Measurements from ENCODE around the gene BCKDHA.
"Not testable (repeated sequence)": the region's sequence is repeated elsewhere in the genome, so short reads cannot be mapped to it uniquely, and the experiment has no call there.

Gene BCKDHA

DNA sequence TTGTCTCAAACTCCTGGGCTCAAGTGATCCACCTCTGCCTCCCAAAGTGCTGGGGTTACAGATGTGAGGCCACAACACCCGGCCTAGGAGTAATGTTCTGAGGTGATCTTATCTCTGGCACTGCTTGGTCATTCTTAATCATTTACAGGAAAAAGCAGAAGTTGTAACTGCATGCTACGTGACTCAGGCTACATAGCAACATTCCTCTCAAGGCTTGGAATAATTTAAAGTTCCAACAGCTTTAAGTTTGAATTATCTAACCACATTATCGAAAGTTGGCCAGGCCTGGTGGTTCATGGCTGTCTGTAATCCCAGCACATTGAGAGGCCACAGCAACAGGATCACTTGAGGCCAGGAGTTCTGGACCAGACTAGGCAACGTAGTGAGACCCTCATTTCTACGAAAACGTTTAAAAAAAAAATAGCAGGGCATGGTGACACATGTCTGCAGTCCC is 29.7 kb upstream of the BCKDHA start:
- no peak for DNase-seq

DNA sequence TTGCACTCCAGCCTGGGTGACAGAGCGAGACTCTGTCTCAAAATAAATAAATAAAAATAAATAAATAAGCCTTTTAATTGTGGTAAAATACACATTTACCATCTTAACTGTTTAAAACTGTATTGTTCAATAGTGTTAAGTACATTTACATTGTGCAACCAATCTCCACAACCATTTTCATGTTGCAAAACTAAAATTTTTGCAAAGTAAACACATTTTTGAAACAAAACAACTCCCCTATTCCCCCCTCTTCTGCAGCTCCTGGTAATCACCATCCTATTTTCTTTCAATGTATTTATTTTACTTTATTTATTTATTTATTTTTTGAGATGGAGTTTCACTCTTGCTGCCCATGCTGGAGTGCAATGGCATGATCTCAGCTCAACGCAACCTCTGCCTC is 27.8 kb upstream of the BCKDHA start:
- DNase-seq, result no peak

DNA sequence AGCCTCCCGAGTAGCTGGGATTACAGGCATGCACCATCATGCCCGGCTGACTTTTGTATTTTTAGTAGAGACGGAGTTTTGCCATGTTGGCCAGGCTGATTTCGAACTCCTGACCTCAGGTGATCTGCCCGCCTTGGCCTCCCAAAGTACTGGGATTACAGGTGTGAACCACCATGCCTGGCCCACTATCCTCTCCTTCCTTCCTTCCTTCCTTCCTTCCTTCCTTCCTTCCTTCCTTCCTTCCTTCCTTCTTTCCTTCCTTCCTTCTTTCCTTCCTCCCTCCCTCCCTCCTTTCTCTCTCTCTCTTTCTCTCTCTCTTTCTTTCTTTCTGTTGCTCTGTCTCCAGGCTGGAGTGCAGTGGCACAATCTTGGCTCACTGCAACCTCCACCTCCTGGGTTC is 26.5 kb upstream of the BCKDHA start:
- not testable (repeated sequence) for DNase-seq

DNA sequence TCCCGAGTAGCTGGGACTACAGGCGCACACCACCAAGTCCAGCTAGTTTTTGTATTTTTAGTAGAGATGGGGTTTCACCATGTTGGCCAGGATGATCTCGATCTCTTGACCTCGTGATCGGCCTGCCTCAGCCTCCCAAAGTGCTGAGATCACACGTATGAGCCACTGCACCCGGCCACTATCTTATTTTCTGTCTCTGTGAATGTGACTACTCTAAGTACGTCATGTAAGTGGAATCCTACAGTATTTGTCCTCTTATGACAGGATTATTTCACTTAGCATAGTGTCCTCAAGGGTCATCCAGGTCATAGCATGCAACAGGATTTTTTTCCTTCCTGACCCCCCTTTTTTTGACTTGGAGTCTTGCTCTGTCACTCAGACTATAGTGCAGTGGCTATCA is 26.1 kb upstream of the BCKDHA start:
- no peak for DNase-seq

DNA sequence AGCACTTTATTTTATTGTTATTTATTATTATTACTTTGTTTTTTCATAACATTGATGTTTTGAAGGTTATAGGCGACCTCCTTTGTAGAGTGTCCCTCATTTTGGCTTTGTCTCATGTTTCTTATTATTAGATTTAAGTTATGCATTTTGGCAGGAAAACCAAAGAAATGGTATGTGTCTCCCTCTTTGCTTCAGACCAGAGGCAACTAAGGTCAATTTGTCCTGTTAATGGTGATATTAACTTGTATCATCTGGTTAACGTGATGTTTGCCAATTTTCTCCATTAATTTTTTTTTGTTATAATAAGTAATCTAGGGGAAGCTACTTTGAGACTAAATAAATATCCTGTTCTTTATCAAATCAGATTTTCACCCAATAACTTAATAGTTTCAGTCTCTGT is 25.1 kb upstream of the BCKDHA start:
- DNase-seq, result no peak

DNA sequence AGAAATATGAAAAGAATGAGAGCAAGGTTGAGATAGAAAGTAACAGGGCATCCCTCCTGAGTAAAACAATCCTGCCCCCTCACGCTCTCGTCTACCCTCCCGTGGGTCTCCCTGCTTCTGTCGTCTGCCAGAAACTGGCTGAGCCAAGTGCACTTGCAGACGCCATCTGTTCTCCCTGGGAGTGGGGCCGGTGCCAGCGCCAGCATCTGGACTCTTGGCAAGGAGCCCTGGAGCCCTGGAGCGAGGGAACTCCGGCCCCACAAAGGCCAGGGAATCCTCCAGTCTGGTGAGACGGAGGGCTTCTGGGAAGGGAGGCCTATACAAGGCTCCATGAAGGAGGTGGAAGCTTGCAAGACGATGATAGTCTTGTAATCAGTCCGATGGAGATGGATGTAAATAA is 23.6 kb upstream of the BCKDHA start:
- peak; percentile 93 for DNase-seq

DNA sequence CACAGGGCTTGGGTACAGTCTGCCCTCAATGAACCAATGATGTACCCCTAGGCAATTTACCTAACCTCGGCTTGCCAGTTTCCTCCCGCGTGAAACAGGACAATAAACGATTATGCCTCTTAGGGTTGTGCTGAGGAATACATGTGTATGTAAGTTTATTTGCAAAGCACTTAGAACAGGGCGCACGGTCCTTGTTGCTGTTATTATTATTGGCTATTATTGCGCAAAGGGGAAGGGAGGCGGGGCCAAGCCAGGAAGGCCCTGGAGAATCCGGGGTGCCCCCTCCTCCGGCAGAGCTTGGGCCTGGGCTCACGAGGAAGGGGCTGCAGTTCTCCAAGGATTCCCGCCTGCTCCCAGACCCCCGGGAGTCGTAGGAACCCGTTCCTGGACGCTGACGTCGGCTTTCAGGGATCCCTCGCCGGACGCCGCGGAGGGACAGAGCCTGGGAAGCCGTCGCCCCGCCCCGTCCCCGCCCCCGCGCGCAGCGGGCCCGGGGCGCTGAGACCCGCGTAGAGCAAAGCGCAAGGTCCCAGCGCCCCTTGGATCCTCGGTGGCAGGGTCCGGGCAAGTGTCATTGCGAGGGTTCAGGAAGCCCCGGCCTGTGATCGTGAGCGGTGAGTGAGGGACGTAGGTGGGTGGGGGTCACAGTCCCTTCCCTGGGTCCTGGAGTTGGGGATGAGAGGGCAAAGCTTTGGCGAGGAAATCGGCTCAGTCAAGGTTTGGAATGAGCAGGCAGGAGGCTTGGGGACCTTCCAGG is 21.2 kb upstream of the BCKDHA start, which contains the start of gene TMEM91:
Gene TMEM91 (plus strand): TSS at position 293 of the 757 bp plus-strand sequence. CDS start 1,777 bp downstream, outside the sequence.
- DNase-seq, result peak; percentile 80

DNA sequence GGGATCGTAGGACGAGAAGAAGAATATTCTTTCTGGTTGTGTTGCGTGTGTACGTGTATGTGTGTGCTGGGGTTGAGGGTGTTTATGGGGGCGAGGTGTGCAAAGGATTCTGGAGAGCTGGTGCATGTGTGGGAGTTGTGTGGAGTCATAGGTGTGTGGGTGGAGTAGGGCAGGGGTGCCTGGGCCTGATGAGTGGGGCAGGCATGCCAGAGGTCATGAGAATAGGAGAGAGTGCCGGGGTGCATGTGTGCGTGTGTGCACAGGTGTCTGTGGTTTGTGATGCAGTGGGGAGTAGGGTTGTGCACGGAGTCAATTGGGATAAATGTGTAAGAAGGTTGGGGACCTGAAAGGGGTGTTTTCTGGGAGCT is 20.6 kb upstream of the BCKDHA start:
- peak; percentile 43 for DNase-seq

DNA sequence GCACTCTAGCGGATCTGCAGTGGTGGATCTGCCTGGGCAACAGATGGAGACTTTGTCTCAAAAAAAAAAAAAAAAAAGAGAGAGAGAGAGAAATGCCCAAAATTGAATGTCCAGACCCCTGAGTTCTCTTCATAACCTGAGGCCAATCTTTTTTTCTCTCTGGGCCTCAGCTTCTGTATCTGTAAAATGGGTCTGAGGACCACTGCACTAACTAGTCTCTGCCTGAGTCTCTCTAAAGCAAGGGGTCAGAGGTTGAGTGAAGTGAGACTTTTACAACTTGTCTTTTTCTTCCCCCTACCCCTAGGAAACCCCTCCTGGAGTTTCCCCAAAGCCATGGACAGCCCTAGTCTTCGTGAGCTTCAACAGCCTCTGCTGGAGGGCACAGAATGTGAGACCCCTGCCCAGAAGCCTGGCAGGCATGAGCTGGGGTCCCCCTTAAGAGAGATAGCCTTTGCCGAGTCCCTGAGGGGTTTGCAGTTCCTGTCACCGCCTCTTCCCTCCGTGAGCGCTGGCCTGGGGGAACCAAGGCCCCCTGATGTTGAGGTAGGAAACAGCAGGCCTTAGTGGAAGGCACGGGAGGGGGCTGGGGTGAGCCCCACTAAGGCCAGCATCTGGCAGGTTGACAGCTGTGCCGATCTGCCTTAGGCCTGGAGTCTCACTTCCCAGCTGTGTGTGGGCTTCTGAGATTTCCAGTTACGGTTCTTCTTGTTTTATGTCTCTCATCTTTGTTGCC is 19.5 kb upstream of the BCKDHA start:
- no peak for DNase-seq

DNA sequence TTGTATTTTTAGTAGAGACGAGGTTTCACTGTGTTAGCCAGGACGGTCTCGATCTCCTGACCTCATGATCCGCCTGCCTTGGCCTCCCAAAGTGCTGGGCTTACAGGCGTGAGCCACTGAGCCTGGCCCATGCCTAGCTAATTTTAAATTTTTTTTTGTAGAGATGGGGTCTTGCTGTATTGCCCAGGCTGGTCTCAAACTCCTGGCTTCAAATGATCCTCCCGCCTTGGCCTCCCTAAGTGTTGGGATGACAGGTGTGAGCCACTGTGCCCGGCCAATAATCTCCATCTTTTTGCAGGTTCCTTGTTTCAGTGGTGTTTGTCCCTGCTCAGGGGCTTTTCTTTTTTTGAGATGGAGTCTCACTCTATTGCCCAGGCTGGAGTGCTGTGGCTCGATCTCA is 16.1 kb upstream of the BCKDHA start:
- DNase-seq, result not testable (repeated sequence)

DNA sequence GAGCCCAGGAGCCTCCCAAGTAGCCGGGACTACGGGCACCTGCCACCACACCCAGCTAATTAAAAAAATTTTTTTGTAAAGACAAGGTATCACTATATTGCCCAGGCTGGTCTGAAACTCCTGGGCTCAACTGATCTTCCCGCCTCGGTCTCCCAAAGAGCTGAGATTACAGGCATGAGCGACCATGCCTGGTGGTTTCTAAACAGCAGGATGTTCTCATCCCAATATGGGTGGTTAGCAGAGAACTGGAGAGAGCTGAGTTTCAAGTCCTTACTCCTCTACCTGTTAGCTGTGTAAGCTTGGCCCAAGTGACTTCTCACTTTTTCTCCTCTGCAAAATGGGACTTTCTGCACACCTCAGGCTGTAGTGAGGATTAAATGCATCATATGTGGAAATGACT is 13.3 kb upstream of the BCKDHA start:
- no peak for DNase-seq

DNA sequence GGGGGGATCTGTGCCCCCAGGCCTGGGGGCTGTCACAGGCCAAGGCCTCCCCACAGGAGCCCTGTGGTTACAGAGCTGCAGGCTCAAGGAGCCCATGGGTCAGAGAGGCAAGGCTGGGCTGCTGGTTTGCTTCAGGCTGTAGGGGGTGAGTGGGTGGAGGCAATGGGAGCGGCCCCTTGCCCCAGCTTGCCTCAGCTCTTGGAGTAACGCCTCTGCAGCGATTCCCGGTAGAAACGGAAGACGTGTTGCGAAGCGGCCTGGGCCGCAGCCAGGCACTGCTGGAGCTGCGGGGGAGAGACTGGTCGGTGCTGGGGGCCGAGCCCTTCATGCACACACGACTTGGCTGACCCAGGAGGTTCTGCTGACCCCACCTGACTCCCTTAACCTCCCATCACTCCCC is 11.2 kb upstream of the BCKDHA start:
- no peak for DNase-seq

DNA sequence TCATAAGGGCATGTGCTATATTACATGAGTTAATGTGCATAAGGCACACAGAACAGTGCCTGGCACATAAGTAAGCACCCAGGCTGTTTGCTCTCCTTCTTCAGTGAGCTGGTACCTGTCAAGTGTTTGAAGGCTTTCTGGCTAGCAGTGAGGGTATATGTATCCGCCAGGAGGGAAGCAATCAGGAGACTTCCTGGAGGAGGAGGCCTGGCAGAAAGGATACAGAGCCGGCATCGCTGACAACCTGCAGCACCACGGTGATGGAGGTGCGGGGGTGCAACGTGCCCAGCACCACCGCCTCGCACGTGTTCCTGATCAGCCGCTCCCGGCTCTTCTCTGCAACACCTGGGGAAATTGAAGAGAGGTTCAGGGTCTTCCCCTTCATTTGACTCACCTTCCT is 6.0 kb upstream of the BCKDHA start:
- no peak for DNase-seq

DNA sequence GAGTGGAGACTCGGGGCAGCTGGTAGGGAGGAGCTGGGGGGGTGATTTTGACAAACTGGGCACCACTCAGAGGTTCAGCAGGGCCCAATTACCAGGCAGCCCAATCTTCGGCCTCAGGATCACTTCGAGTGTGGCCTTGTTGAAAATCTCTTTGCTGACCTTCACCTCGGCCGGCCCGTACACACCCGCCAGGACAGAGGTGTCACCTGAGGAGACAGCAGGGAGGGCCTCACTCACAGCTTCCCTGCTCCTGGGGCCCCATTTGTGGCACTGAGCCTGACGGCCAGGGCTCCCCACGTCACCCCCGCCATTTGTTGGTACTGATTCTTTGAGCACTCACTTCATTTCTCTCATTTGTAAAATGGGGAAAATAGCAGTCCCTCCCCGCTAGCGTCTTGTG is 4.8 kb upstream of the BCKDHA start:
- DNase-seq, result no peak

DNA sequence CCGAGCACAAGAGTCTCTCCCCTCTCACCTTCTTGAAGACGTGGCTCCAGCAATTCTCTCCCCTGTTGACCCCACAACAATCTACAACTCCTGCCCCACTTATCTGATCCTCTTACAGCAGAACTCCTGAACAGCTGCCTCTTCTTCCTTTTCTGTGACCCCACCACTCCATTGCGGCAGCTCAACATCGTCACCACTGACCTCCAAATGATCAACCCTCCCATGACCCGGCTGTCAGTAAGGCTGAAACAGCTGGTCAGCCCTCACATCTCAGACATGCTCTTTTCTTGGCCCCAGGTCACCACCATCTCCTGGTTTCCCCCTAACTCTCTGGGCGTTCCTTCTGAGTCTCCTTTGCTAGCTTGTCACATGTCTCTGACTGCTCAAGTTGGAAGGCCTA is 2.3 kb upstream of the BCKDHA start:
- no peak for DNase-seq

DNA sequence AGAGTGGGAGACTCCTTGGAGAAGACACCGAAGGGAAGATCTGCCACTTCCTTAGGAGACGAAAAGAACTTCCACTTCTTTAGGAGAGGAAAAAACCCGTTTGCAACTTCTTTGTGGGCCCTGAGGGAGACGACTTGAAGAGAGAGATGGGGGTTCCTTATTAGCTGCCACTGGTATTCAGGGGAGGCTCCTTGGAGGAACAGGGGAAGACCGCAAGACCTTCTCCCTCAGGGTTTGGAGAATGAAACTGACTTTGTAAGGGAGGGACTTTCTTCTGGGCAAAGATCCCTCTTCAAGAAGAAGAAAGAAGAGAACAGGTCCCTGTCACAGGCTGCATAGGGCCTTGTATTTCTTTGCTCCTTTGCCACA is 416 bp downstream of the BCKDHA start:
- no peak for DNase-seq

DNA sequence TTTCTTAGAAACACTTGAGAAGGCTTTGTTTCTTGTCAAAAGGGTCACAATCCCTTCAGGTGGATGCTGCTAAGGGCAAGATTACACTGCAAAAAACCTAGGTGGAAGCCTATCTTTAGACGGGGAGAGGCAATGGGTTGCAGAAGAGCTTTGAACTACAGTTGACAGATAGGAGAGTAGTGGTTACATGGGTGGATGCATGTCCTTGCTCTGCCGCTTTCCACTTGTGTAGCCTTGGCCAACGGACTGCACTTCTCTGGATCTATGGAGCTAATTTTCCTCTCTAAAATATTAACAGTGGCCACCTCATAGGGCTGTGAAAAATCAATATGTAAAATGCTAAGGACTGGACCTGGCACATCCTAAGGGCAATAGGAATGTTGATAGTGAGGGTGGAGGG is 980 bp downstream of the BCKDHA start:
- DNase-seq, result peak; percentile 44

DNA sequence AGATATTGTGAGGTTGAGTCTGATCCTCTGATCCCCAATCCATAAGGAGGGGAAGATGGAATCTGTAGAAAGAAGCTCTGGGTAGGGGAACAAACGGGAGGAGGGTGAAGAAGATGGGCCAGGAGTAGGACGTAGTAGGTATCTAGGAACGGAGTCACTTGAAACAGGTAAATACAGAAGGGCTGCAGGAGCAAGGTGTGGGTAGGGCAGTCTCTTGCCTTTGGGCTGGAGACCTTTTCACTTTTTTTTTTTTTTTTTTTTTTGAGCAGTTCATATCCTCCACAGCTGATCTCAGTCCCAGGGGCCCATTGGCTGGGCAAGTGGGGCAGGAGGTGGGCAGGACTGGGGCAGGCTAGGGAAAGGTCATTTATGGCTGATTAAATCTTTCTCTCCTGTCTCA is 1.5 kb downstream of the BCKDHA start:
- DNase-seq, result no peak

DNA sequence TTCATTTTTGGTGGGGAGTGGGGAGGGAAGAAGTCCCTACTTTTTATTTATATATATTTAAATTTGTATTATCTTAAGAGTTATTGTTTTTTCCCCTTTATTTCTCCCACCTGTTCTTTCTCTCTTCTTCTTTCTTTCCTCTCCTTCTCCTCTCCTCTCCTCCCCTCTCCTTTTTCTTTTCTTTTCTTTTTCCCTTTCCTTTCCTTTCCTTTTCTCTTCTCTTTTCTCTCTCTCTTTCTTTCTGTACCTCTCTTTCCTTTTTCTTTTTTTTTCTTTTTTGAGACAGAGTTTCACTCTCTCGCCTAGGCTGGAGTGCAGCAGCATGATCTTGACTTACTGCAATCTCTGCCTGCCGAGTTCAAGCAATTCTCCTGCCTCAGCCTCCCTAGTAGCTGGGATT is 1.9 kb downstream of the BCKDHA start:
- no peak for DNase-seq

DNA sequence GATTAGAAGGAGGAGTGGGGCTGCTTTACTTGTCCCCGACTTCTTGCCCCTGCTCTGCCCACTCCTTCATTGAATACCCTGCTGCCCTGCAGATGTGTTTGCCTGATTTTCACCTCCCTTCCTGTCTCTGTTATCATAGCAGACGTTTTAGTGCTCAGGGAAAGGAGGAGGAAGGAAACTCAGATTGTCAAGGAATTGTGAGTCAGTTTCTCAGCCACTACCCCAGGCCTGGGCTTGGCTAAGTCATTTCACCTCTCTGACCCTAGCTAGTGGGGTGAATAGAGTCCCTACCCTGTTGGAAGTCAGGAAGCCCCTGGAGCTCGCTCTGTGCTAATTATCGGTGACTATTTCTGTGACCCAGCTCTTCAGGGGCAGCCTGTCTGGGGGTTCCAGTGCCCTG is 3.9 kb downstream of the BCKDHA start:
- DNase-seq, result no peak

DNA sequence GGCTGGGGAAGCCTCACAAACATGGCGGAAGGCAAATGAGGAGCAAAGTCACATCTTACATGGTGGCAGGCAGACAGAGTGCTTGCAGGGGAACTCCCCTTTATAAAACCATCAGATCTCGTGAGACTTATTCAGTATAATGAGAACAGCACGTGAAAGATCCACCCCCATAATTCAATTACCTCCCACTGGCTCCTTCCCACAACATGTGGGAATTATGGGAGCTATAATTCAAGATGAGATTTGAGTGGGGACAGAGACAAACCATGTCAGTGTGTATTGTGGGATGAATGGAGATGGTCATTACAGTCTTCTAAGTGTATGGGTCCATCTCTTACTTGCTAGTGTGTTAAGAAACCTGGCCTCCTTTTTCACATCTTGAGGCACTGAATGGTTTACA is 4.4 kb downstream of the BCKDHA start:
- no peak for DNase-seq

DNA sequence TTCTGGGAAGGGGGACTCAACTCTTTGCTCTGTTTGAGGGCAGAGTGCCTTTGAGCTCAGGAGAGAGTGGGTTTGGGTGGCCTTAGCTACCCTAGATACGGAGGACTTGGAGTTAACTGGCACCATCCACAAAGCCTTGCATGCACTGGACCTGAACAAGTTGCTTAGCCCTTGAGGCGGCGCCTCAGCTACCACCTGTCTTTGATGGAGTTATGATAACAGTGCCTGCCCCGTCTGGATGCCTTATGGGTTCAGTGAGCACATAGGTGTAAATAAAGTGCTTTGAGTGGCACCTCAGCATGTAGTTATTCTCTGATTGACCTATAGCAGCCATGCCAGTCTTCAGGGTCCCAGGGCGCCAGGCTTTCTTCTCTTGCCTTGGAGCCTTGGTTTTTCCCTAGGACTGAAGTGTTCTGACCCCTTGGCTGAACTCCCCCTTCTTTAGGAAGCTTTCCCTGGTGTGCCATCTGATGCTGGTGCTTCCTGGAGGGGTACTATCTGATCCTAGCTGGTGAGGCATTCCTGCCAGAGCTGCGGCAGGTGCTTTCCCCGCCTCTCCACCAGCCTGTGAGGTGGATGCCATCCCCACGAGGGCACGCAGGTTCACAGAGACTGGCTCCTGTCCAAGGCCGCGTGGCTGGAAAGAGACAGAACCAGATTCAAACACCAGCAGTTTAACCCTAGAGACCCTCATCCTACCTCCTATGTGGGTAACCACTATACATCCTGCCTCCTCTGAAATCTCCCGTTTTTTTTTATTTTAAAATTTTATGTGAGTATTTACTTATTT is 5.8 kb downstream of the BCKDHA start:
- DNase-seq, result peak; percentile 93

DNA sequence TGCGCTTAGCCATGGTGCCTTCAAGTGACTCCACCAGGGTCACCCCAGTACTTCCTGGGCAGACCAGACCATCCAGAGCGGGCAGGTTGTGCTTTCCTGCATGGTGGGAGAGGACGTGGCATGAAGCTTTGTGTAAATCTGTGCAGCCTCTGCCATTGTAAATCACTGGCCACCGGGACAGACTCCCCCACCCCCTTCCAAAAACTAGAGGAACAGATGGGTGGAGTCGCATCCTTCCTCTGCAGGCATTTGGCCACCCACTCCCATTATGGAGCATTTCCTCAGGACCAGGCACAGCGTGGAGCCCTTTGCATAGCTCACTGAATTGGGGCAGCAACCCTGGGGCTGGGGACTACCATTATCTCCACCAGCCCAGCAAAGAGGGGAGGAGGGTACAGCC is 8.2 kb downstream of the BCKDHA start:
- DNase-seq, result no peak

DNA sequence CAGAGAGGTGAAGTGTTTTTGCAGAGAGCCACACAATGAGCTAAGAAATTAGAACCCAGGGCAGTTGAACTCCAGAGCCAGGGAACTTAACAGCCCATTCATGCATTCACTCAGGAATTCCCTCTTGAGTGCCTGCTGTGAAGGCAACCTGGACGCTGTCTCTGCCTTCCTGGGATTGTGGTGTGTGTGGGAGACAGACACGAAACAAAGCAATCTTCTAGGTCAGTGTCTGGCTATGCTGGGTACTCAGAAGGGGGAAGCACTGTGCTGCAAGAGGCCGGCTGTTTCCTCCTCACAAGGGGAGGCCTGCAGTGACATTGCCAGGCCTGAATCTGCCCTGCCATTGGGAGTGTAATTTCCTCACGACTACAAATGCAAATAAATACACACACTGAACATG is 9.7 kb downstream of the BCKDHA start:
- DNase-seq, result peak; percentile 77

Measured in DMS53 (cell line).